Measurements from ENCODE around the gene ANKS4B. TPM values are rescaled to one million over a fixed set of nuclear protein-coding genes. Genes with fewer than 3 reads are reported as not detected.

ANKS4B gene
- polyA plus RNA-seq, 1 donor from 2014 or later: not detected

DNA sequence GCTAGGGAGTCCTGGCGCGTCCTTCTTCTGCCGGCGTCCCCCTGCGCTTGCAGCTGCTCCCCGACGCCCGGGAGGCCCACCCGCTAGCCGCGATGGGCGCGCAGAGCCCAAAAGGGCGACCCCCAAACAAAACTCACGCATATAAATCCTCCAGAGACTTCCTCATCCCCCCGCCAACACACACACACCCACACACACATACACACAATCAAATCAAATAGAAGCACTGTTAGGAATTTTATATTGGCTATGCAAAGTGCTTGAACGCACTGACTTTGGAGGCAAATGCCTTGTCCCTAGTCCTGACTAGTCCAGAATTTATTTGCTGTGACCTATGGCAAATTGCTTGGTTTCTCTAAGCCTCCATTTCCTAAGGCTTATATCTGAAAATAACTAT lies 68.4 kb downstream of the ANKS4B start:
- H3K4me3 ChIP-seq (ENCODE audit: low read length): peak overlapping the region; percentile 73
- H3K9me2 ChIP-seq (ENCODE audit: insufficient read depth, low read length): no peaks in the 10 kb centered on the region
- no peak overlapping the region for H3K9ac ChIP-seq (ENCODE audit: low read length)
- no peaks in the 10 kb centered on the region for H4K20me1 ChIP-seq (ENCODE audit: insufficient read depth)
- no peaks in the 10 kb centered on the region for H3K9me3 ChIP-seq (ENCODE audit: low read length)
- TF ChIP-seq RAD21 (conservative IDR thresholded peaks at IDR 0.05): no peak
- H3K27ac ChIP-seq (ENCODE audit: low read length): no peak overlapping the region
- H3K79me2 ChIP-seq (replicated peaks; ENCODE audit: insufficient read depth, low read length): no peaks in the 10 kb centered on the region
- no peak overlapping the region for H3K4me2 ChIP-seq (ENCODE audit: low read length)
- H2AFZ ChIP-seq (ENCODE audit: low read depth, low read length): no peak overlapping the region
- H3K36me3 ChIP-seq (ENCODE audit: insufficient read depth, low read length): no peaks in the 10 kb centered on the region
- peaks cover 38% of the 10 kb centered on the region for H3K27me3 ChIP-seq (ENCODE audit: insufficient read depth, low read depth, low read length)
- no peaks in the 10 kb centered on the region for H3F3A ChIP-seq (ENCODE audit: insufficient read depth, low read length, poor library complexity, severe bottlenecking)

DNA sequence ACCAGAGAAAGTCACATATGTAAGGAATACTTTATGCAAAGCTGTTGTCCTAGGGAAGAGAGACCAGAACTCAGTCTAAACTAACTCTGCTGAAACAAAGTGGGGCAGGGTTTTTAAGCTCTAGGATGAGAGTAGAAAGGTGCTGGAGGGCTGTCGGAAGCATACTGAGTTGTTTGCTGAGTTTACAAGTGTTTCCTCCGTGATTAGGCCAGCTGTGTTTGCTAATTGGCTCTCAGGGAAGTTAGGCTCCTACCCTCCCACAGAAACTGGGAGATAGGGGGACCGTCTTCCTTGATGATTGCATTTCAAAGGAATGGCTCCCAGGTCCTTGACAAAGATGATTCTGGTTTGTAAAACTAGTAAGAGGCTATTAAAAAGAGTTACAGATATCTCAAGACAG lies 69.0 kb downstream of the ANKS4B start:
- no peaks in the 10 kb centered on the region for H3K9me3 ChIP-seq (ENCODE audit: low read length)
- no peak overlapping the region for H3K4me3 ChIP-seq (ENCODE audit: low read length)
- H3K4me2 ChIP-seq (ENCODE audit: low read length): no peak overlapping the region
- no peak for TF ChIP-seq TAF1 (IDR thresholded peaks at IDR 0.05; ENCODE audit: low read depth)
- TF ChIP-seq RAD21 (conservative IDR thresholded peaks at IDR 0.05): no peak
- TF ChIP-seq, protein P1, sequence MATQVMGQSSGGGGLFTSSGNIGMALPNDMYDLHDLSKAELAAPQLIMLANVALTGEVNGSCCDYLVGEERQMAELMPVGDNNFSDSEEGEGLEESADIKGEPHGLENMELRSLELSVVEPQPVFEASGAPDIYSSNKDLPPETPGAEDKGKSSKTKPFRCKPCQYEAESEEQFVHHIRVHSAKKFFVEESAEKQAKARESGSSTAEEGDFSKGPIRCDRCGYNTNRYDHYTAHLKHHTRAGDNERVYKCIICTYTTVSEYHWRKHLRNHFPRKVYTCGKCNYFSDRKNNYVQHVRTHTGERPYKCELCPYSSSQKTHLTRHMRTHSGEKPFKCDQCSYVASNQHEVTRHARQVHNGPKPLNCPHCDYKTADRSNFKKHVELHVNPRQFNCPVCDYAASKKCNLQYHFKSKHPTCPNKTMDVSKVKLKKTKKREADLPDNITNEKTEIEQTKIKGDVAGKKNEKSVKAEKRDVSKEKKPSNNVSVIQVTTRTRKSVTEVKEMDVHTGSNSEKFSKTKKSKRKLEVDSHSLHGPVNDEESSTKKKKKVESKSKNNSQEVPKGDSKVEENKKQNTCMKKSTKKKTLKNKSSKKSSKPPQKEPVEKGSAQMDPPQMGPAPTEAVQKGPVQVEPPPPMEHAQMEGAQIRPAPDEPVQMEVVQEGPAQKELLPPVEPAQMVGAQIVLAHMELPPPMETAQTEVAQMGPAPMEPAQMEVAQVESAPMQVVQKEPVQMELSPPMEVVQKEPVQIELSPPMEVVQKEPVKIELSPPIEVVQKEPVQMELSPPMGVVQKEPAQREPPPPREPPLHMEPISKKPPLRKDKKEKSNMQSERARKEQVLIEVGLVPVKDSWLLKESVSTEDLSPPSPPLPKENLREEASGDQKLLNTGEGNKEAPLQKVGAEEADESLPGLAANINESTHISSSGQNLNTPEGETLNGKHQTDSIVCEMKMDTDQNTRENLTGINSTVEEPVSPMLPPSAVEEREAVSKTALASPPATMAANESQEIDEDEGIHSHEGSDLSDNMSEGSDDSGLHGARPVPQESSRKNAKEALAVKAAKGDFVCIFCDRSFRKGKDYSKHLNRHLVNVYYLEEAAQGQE (IDR thresholded peaks at IDR 0.05; ENCODE audit: borderline replicate concordance): no peak
- no peak for TF ChIP-seq POLR2AphosphoS5 (IDR thresholded peaks at IDR 0.05)
- no peak for TF ChIP-seq EP300 (conservative IDR thresholded peaks at IDR 0.05; ENCODE audit: poor library complexity, severe bottlenecking)
- no peak for TF ChIP-seq SMC3 (conservative IDR thresholded peaks at IDR 0.05; ENCODE audit: poor library complexity)
- TF ChIP-seq EZH2 (IDR thresholded peaks at IDR 0.05; ENCODE audit: borderline replicate concordance, insufficient read depth, low read length, poor library complexity, severe bottlenecking): no peak
- no peak for TF ChIP-seq MXI1 (conservative IDR thresholded peaks at IDR 0.05; ENCODE audit: poor library complexity, severe bottlenecking)
- TF ChIP-seq, protein P2, sequence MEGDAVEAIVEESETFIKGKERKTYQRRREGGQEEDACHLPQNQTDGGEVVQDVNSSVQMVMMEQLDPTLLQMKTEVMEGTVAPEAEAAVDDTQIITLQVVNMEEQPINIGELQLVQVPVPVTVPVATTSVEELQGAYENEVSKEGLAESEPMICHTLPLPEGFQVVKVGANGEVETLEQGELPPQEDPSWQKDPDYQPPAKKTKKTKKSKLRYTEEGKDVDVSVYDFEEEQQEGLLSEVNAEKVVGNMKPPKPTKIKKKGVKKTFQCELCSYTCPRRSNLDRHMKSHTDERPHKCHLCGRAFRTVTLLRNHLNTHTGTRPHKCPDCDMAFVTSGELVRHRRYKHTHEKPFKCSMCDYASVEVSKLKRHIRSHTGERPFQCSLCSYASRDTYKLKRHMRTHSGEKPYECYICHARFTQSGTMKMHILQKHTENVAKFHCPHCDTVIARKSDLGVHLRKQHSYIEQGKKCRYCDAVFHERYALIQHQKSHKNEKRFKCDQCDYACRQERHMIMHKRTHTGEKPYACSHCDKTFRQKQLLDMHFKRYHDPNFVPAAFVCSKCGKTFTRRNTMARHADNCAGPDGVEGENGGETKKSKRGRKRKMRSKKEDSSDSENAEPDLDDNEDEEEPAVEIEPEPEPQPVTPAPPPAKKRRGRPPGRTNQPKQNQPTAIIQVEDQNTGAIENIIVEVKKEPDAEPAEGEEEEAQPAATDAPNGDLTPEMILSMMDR (IDR thresholded peaks at IDR 0.05; ENCODE audit: poor library complexity, severe bottlenecking): no peak
- no peaks in the 10 kb centered on the region for H3K9me2 ChIP-seq (ENCODE audit: insufficient read depth, low read length)
- no peaks in the 10 kb centered on the region for H3K79me2 ChIP-seq (replicated peaks; ENCODE audit: insufficient read depth, low read length)
- H3K27ac ChIP-seq (ENCODE audit: low read length): no peak overlapping the region
- no peak overlapping the region for H3K9ac ChIP-seq (ENCODE audit: low read length)
- H3K27me3 ChIP-seq (ENCODE audit: insufficient read depth, low read depth, low read length): peaks cover 38% of the 10 kb centered on the region
- no peaks in the 10 kb centered on the region for H3K36me3 ChIP-seq (ENCODE audit: insufficient read depth, low read length)
- no peaks in the 10 kb centered on the region for H3F3A ChIP-seq (ENCODE audit: insufficient read depth, low read length, poor library complexity, severe bottlenecking)
- H2AFZ ChIP-seq (ENCODE audit: low read depth, low read length): no peak overlapping the region
- no peaks in the 10 kb centered on the region for H4K20me1 ChIP-seq (ENCODE audit: insufficient read depth)
